Endothelial cell of umbilical vein (primary cell): Measurements from ENCODE around the gene PIK3R1. TPM values are rescaled to one million over a fixed set of nuclear protein-coding genes. Genes with fewer than 3 reads are reported as not detected.

Experiments used
- BruUV-seq: library from RNA; stranded (reverse); fragments of 400-500 nt; replicated peaks from 2 replicates; lab custom pipeline; 2021; lab: Mats Ljungman, UMichigan
- CTCF ChIA-PET: fragments of 300-600, 350-600 bp; sonication (Branson Sonifier 250); formaldehyde crosslinking; loops from one replicate; lab custom pipeline; 2021; ENCODE audit warnings: antibody characterized with exemption, inconsistent platforms; lab: Charles Lee
- POLR2A ChIA-PET: fragments of 300-600, 350-600 bp; sonication (Branson Sonifier 250); formaldehyde crosslinking; loops from one replicate; lab custom pipeline; 2021; ENCODE audit warnings: antibody characterized with exemption, inconsistent platforms; lab: Charles Lee
- DNase-seq: peaks from one replicate; pipeline ENCODE4 v3.0.0-alpha.2; 2011; ENCODE audit warnings: low read depth, low spot score
- FAIRE-seq: peaks from 2 replicates; lab custom pipeline; 2011; peaks lifted over from hg19 to GRCh38; lab: Jason Lieb, UNC
- H2AFZ ChIP-seq: 2 replicates; pipeline ENCODE4 v1.6.0; 2012; ENCODE audit warnings: low read depth, low read length, control low read depth, inconsistent platforms
- H3K27ac ChIP-seq: 2 replicates; pipeline ENCODE4 v1.5.1; 2011; ENCODE audit warnings: low read depth, mild to moderate bottlenecking, control low read depth, low read length, moderate library complexity; ENCODE audit not compliant: insufficient read depth
- H3K27me3 ChIP-seq, 2 experiments: 2 replicates each; pipeline versions ENCODE4 v1.6.0 to v1.6.1; 2011; ENCODE audit warnings: low read length in 2 of 2, mixed read lengths in 1 of 2; ENCODE audit not compliant: control insufficient read depth in 2 of 2, insufficient read depth in 2 of 2
- H3K36me3 ChIP-seq, 2 experiments: 2 replicates in 1 of 2; 3 replicates in 1 of 2; pipeline ENCODE4 v1.5.1; 2011; ENCODE audit warnings: low read length in 2 of 2, mild to moderate bottlenecking in 1 of 2, moderate library complexity in 1 of 2; ENCODE audit not compliant: control insufficient read depth in 2 of 2, insufficient read depth in 2 of 2; ENCODE audit errors: extremely low read depth in 1 of 2
- H3K4me1 ChIP-seq: 3 replicates; pipeline ENCODE4 v1.5.1; 2011; ENCODE audit warnings: mild to moderate bottlenecking, low read length; ENCODE audit not compliant: control insufficient read depth, insufficient read depth; ENCODE audit errors: extremely low read depth
- H3K4me2 ChIP-seq: 2 replicates; pipeline ENCODE4 v1.6.1; 2011; ENCODE audit warnings: low read length, control low read depth, mixed read lengths; ENCODE audit not compliant: insufficient read depth
- H3K4me3 ChIP-seq, 3 experiments: fragments of 200-600 bp in 1 of 3; sonication (generic), shearing (Covaris generic) in 1 of 3; replicated peaks in 1 of 3; 2 replicates each; pipeline ENCODE4 v1.5.1; 2011 to 2016; ENCODE audit warnings: control low read depth in 3 of 3, low read length in 3 of 3, mild to moderate bottlenecking in 2 of 3, inconsistent platforms in 1 of 3, low read depth in 1 of 3, moderate library complexity in 1 of 3; ENCODE audit not compliant: insufficient read depth in 1 of 3
- H3K79me2 ChIP-seq: 2 replicates; pipeline ENCODE4 v1.6.0; 2012; ENCODE audit warnings: low read length, inconsistent platforms; ENCODE audit not compliant: control insufficient read depth, insufficient read depth
- H3K9ac ChIP-seq: replicated peaks from 2 replicates; pipeline ENCODE3; 2011; ENCODE audit warnings: low read length, control low read depth; ENCODE audit not compliant: insufficient read depth; ENCODE audit errors: extremely low read depth
- H3K9me1 ChIP-seq: replicated peaks from 3 replicates; pipeline ENCODE4 v1.6.0; 2011; ENCODE audit warnings: mild to moderate bottlenecking, low read length; ENCODE audit not compliant: control insufficient read depth, insufficient read depth; ENCODE audit errors: extremely low read depth
- H3K9me3 ChIP-seq: replicated peaks from 2 replicates; pipeline ENCODE4 v1.5.1; 2012; ENCODE audit warnings: low read length, inconsistent platforms; ENCODE audit not compliant: control insufficient read depth, insufficient read depth
- H4K20me1 ChIP-seq: replicated peaks from 2 replicates; pipeline ENCODE3; 2011; ENCODE audit warnings: mild to moderate bottlenecking, low read length; ENCODE audit not compliant: control insufficient read depth, insufficient read depth; ENCODE audit errors: extremely low read depth
- EZH2 ChIP-seq: IDR thresholded peaks from 2 replicates; pipeline ENCODE4 v1.6.1; 2012; ENCODE audit warnings: borderline replicate concordance, low read depth, mild to moderate bottlenecking, moderate library complexity, low read length, inconsistent platforms; ENCODE audit not compliant: severe bottlenecking
- FOS ChIP-seq: IDR thresholded peaks from 2 replicates; pipeline ENCODE4 v1.6.1; 2011; ENCODE audit warnings: mild to moderate bottlenecking, low read length, moderate library complexity, borderline replicate concordance; ENCODE audit not compliant: insufficient read depth
- GATA2 ChIP-seq: IDR thresholded peaks from 2 replicates; pipeline ENCODE4 v1.7.0; 2011; ENCODE audit warnings: low read depth, mild to moderate bottlenecking, moderate library complexity, mixed read lengths, low read length; ENCODE audit not compliant: insufficient read length, insufficient read depth
- JUN ChIP-seq: IDR thresholded peaks from 2 replicates; pipeline ENCODE4 v1.6.1; 2011; ENCODE audit warnings: borderline replicate concordance, low read depth; ENCODE audit not compliant: insufficient read length, insufficient read depth
- MYC ChIP-seq: IDR thresholded peaks from one replicate; pipeline ENCODE4 v1.6.1; 2011; ENCODE audit warnings: mild to moderate bottlenecking, low read depth, low read length
- POLR2AphosphoS5 ChIP-seq: IDR thresholded peaks from 2 replicates; pipeline ENCODE4 v1.6.1; 2012; ENCODE audit warnings: low read depth, mild to moderate bottlenecking, control low read depth, low read length, moderate library complexity; ENCODE audit not compliant: insufficient read depth
- dilution Hi-C: fragments of 300-500 bp; cut with MboI; formaldehyde crosslinking; loops from one replicate; pipeline ENCODE4 v1.15.0; 2019; ENCODE audit warnings: low sequenced_read_pairs; ENCODE audit not compliant: extremely low pct_ligation_motif_present
- intact Hi-C: fragments of 100-400 bp; cut with micrococcal nuclease; formaldehyde crosslinking; loops from one replicate; pipeline ENCODE4 v1.10.0; 2022
- polyA plus RNA-seq, 4 experiments: library from polyadenylated mRNA; depleted of rRNA in 3 of 4; stranded (reverse) in 3 of 4; unstranded in 1 of 4; fragments of >200 nt; gene quantifications; 2 replicates each; pipeline versions ENCODE4 v1.2.1 to v1.2.3, GENCODE V29; 2011 to 2012; ENCODE audit warnings: missing spikeins in 1 of 4
- total RNA-seq: library from RNA; stranded (reverse); gene quantifications from 2 replicates; pipeline ENCODE4 v1.2.3, GENCODE V29; 2021
- TF ChIP-seq, protein P1 (sequence below): IDR thresholded peaks from 2 replicates; pipeline ENCODE4 v1.6.1; 2011; ENCODE audit not compliant: insufficient read depth, insufficient read length

The PIK3R1 gene
- total and polyA plus RNA-seq, 2 donors (not counting 3 experiments of a cell fraction or from before 2014, with no cell fraction given), result 2.8 to 30.0 TPM

- Histone ChIP-seq H3K9me3 (no peaks in the 10 kb centered on the region), H4K20me1 (no peaks in the 10 kb centered on the region), H3K27me3 (no peaks in the 10 kb centered on the region), H3K36me3 (no peaks in the 10 kb centered on the region), H2AFZ (no peak overlapping the region), H3K9ac (no peak overlapping the region), H3K4me3 (no peak overlapping the region), H3K4me1 (peaks cover 41% of the 10 kb centered on the region), H3K4me2 (peak overlapping the region; percentile 85), H3K79me2 (no peaks in the 10 kb centered on the region), H3K9me1 (no peaks in the 10 kb centered on the region), H3K27ac (peak overlapping the region; percentile 56)
- CTCF ChIA-PET, result interaction anchor here (1.0 to 4.7 kb wide), 3 partner anchors 12 to 116 kb away, joined by 3 to 30 read pairs (median 4); partner anchors contain the start of gene PIK3R1
- DNase-seq, result no peak
- peak; percentile 24 for FAIRE-seq
- no TSS peak for BruUV-seq
- intact Hi-C loops, result loop anchor here (1.0 to 2.0 kb wide), 2 partner anchors 43 to 103 kb away; no protein-coding TSS in a partner anchor
- dilution Hi-C loops, result no loop called here
- TF ChIP-seq EZH2 (no peak), MYC (no peak), GATA2 (peak; percentile 56), POLR2AphosphoS5 (no peak), FOS (peak; percentile 82), JUN (no peak)
- TF ChIP-seq, protein P1, sequence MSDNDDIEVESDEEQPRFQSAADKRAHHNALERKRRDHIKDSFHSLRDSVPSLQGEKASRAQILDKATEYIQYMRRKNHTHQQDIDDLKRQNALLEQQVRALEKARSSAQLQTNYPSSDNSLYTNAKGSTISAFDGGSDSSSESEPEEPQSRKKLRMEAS, result no peak
- POLR2A ChIA-PET, result no interaction called here
Measured at GRCh38 chr5:68331192-68332079, 115.9 kb downstream of the PIK3R1 start.
